ENCODE data around the gene UBE2E2. TPM values are rescaled to one million over a fixed set of nuclear protein-coding genes. Genes with fewer than 3 reads are reported as not detected.

The UBE2E2 gene
- total and polyA plus RNA-seq, 3 experiments from 2014 or later, result 0.86 to 8.0 (median 0.92) TPM

DNA sequence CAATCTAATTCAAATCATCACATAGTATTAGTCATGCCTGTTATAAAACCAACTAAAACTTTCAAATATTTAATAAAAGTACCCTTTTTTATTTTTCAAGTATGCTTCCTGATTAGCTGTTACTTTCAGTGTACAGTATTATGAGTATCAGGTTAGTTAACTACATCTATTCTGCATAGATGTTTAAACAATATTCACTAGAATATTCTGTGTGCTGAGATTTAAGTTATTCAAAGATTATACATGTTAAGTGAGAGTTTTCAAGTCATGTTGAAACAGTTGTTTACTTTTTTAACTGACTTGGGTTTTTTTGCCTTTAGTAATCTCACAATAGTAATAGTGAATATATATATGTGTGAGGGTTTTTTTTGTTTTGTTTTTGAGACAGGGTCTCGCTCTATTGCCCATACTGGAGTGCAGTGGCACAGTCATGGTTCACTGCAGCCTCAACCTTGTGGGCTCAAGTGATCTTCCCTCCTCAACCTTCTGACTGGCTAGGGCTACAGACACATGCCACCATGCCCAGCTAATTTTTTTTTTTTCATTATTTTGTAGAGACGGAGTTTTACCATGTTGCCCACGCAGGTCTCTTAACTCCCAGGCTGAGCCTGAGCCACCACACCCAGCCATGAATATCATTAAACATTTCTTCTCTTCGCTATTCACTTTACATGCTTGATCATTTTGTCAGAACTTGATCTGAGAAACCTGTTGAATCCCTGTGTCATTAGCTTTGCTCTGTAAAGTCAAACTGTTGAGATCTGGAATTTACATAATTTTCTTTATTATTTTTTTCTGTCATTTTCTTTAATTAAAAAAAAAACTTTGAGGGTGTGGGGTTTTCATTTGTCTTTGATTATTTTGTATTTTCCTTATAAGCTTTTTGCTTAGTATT is 316.4 kb downstream of the UBE2E2 start:
- Histone ChIP-seq H3K4me1 (ENCODE audit: insufficient read depth, low read length) (no peaks in the 10 kb centered on the region), H3K27me3 (ENCODE audit: insufficient read depth, low read length, poor library complexity, severe bottlenecking) (no peaks in the 10 kb centered on the region), H3K9me3 (ENCODE audit: low read length) (no peaks in the 10 kb centered on the region), H3K4me3 (ENCODE audit: low read length) (no peak overlapping the region), H3K36me3 (ENCODE audit: insufficient read depth, low read length) (no peaks in the 10 kb centered on the region), H3K27ac (ENCODE audit: low read depth, low read length) (no peak overlapping the region)
- DNase-seq, result no peak
- H3K4me3 Mint-ChIP-seq, result no peak overlapping the region
- H3K9me3 Mint-ChIP-seq, result no peaks in the 10 kb centered on the region
- ChIA-PET POLR2A (no interaction called here), CTCF (no interaction called here)
- H3K4me1 Mint-ChIP-seq, result no peaks in the 10 kb centered on the region
- H3K36me3 Mint-ChIP-seq, result no peaks in the 10 kb centered on the region
- H3K27ac Mint-ChIP-seq, result no peak overlapping the region
- peaks cover 0 to 4% of the 10 kb centered on the region in 2 donors for H3K27me3 Mint-ChIP-seq

DNA sequence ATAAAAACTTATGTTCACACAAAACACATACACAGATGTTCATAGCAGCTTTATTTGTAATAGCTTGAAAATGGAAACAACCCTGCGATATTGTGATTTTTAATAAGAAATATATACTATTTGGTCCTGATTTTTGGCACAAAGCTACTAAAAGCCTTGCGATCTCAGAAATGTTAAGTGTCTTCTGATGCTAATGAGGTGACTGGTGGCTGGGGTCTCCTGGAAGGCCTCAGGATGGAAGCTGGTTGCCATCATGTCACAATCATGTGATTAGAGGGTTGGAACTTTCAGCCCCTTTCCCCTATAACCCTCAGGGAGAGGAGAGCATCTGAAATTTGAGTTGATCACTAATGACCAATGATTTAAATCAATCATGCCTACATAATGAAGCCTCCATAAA is 324.2 kb downstream of the UBE2E2 start:
- no peaks in the 10 kb centered on the region for H3K9me3 Mint-ChIP-seq
- H3K4me1 Mint-ChIP-seq, result no peaks in the 10 kb centered on the region
- no peaks in the 10 kb centered on the region for H3K36me3 ChIP-seq (ENCODE audit: insufficient read depth, low read length)
- H3K27ac ChIP-seq (ENCODE audit: low read depth, low read length), result no peak overlapping the region
- no peaks in the 10 kb centered on the region for H3K9me3 ChIP-seq (ENCODE audit: low read length)
- no peaks in the 10 kb centered on the region for H3K27me3 ChIP-seq (ENCODE audit: insufficient read depth, low read length, poor library complexity, severe bottlenecking)
- H3K4me3 ChIP-seq (ENCODE audit: low read length), result no peak overlapping the region
- no peaks in the 10 kb centered on the region for H3K4me1 ChIP-seq (ENCODE audit: insufficient read depth, low read length)
- no peaks in the 10 kb centered on the region for H3K27me3 Mint-ChIP-seq
- H3K36me3 Mint-ChIP-seq, result no peaks in the 10 kb centered on the region
- ChIA-PET CTCF (no interaction called here), POLR2A (no interaction called here)
- no peak overlapping the region for H3K4me3 Mint-ChIP-seq
- H3K27ac Mint-ChIP-seq, result no peak overlapping the region
- DNase-seq, result no peak

DNA sequence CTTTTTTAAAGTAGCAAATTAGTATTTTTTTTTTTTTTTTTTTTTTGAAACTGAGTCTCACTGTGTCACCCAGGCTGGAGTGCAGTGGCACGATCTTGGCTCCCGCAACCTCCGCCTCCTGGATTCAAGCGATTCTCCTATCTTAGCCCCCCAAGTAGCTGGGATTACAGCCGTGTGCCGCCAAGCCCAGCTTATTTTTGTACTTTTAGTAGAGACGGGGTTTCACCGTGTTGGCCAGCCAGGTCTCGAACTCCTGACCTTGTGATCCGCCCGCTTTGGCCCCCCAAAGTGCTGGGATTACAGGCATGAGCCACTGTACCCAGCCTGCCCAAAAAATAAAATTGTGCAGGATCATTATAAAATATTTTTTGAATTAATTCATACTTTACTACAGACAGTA is 330.5 kb downstream of the UBE2E2 start:
- Mint-ChIP-seq H3K4me1 (no peaks in the 10 kb centered on the region), H3K9me3 (no peaks in the 10 kb centered on the region)
- CTCF ChIA-PET, result no interaction called here

DNA sequence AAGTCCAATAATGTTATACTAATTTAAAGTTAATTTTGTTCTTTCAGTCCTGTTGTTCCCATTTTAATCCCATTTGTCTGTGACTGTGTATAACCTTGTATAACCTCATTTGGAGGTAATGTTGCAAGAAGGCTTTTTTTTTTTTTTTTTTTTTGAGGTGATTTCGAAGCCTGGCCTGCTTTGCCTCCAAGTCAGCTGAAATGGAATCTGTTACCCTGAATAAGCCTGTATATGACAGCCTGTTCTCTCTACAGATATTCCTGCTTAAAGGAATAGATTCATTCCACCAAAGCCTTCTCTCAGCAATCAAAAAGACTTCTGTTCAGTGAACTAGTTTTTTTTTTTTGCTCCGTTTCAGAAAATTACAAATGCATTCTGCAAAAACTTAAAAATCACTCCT is 330.9 kb downstream of the UBE2E2 start:
- ChIA-PET POLR2A (no interaction called here), CTCF (no interaction called here)
- H3K36me3 Mint-ChIP-seq, result no peaks in the 10 kb centered on the region
- no peaks in the 10 kb centered on the region for H3K9me3 Mint-ChIP-seq
- Histone ChIP-seq H3K9me3 (ENCODE audit: low read length) (no peaks in the 10 kb centered on the region), H3K4me1 (ENCODE audit: insufficient read depth, low read length) (no peaks in the 10 kb centered on the region), H3K27me3 (ENCODE audit: insufficient read depth, low read length, poor library complexity, severe bottlenecking) (no peaks in the 10 kb centered on the region), H3K36me3 (ENCODE audit: insufficient read depth, low read length) (no peaks in the 10 kb centered on the region), H3K27ac (ENCODE audit: low read depth, low read length) (no peak overlapping the region), H3K4me3 (ENCODE audit: low read length) (no peak overlapping the region)
- H3K27me3 Mint-ChIP-seq, result peaks cover 0 to 3% of the 10 kb centered on the region in 2 donors
- H3K27ac Mint-ChIP-seq, result no peak overlapping the region
- no peak for DNase-seq
- no peaks in the 10 kb centered on the region for H3K4me1 Mint-ChIP-seq
- no peak overlapping the region for H3K4me3 Mint-ChIP-seq

More for the DNA sequence above, 330.5 kb downstream of the UBE2E2 start:
- Mint-ChIP-seq H3K4me3 (no peak overlapping the region), H3K27me3 (peaks cover 0 to 3% of the 10 kb centered on the region in 2 donors), H3K27ac (no peak overlapping the region), H3K36me3 (no peaks in the 10 kb centered on the region)
- no peaks in the 10 kb centered on the region for H3K4me1 ChIP-seq (ENCODE audit: insufficient read depth, low read length)
- no peaks in the 10 kb centered on the region for H3K36me3 ChIP-seq (ENCODE audit: insufficient read depth, low read length)
- H3K9me3 ChIP-seq (ENCODE audit: low read length), result no peaks in the 10 kb centered on the region
- POLR2A ChIA-PET, result no interaction called here
- no peak overlapping the region for H3K4me3 ChIP-seq (ENCODE audit: low read length)
- no peak for DNase-seq
- H3K27me3 ChIP-seq (ENCODE audit: insufficient read depth, low read length, poor library complexity, severe bottlenecking), result no peaks in the 10 kb centered on the region
- no peak overlapping the region for H3K27ac ChIP-seq (ENCODE audit: low read depth, low read length)

DNA sequence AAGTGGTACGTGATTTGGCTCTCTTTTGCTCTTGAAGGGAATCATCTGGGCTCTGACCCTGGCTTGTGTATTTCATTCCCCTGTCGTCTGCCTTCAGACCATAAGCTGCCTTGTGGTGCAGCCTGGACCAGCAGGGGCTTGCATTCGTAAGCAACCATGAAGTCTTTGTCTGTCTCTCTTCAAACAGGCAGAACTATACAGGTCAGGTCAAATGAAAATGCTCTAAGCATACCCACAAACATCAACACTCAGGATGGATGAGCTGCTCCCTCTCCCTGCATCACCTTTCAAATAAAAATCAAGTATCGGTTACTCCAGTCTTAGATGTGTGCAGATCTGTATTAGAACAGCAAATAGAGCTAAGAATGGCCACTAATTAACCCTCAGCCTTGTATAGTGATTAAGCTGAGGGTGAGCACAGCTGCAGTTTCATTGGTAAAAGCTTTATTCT is 334.0 kb downstream of the UBE2E2 start:
- Histone ChIP-seq H3K9me3 (ENCODE audit: low read length) (no peaks in the 10 kb centered on the region), H3K36me3 (ENCODE audit: insufficient read depth, low read length) (no peaks in the 10 kb centered on the region), H3K27ac (ENCODE audit: low read depth, low read length) (no peak overlapping the region), H3K4me1 (ENCODE audit: insufficient read depth, low read length) (no peaks in the 10 kb centered on the region), H3K4me3 (ENCODE audit: low read length) (no peak overlapping the region), H3K27me3 (ENCODE audit: insufficient read depth, low read length, poor library complexity, severe bottlenecking) (no peaks in the 10 kb centered on the region)
- H3K27ac Mint-ChIP-seq, result no peak overlapping the region
- no peaks in the 10 kb centered on the region for H3K4me1 Mint-ChIP-seq
- POLR2A ChIA-PET, result no interaction called here
- no peak for DNase-seq
- H3K27me3 Mint-ChIP-seq, result peaks cover 0 to 11% of the 10 kb centered on the region in 2 donors
- no peaks in the 10 kb centered on the region for H3K36me3 Mint-ChIP-seq
- CTCF ChIA-PET, result no interaction called here
- H3K9me3 Mint-ChIP-seq, result no peaks in the 10 kb centered on the region
- no peak overlapping the region for H3K4me3 Mint-ChIP-seq

DNA sequence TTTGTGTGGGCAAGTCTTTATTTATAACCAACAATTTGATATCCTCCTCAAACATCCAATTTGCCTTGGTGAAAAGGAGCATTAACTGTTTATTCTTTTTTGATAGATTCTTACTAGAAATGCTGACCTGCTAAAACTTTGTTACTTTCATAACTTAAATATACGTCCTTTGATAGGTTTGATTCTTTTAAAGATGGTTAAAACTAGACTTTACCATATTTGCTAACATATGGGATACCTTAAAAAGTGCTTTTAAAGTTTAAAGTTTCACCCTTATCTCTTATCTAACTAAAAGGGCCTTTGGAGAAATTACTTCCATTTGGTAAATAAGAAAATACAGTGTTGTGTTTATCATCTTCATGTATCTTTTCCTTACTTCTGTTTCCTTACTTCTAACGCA is 336.1 kb downstream of the UBE2E2 start:
- H3K36me3 Mint-ChIP-seq, result no peaks in the 10 kb centered on the region
- no peaks in the 10 kb centered on the region for H3K36me3 ChIP-seq (ENCODE audit: insufficient read depth, low read length)
- H3K27me3 ChIP-seq (ENCODE audit: insufficient read depth, low read length, poor library complexity, severe bottlenecking), result no peaks in the 10 kb centered on the region
- H3K9me3 ChIP-seq (ENCODE audit: low read length), result no peaks in the 10 kb centered on the region
- H3K9me3 Mint-ChIP-seq, result no peaks in the 10 kb centered on the region
- H3K4me1 ChIP-seq (ENCODE audit: insufficient read depth, low read length), result no peaks in the 10 kb centered on the region
- CTCF ChIA-PET, result no interaction called here
- no peaks in the 10 kb centered on the region for H3K4me1 Mint-ChIP-seq
- no peak overlapping the region for H3K4me3 ChIP-seq (ENCODE audit: low read length)
- no peak for DNase-seq
- H3K4me3 Mint-ChIP-seq, result no peak overlapping the region
- no peak overlapping the region for H3K27ac ChIP-seq (ENCODE audit: low read depth, low read length)
- POLR2A ChIA-PET, result no interaction called here
- H3K27ac Mint-ChIP-seq, result no peak overlapping the region
- peaks cover 0 to 11% of the 10 kb centered on the region in 2 donors for H3K27me3 Mint-ChIP-seq

DNA sequence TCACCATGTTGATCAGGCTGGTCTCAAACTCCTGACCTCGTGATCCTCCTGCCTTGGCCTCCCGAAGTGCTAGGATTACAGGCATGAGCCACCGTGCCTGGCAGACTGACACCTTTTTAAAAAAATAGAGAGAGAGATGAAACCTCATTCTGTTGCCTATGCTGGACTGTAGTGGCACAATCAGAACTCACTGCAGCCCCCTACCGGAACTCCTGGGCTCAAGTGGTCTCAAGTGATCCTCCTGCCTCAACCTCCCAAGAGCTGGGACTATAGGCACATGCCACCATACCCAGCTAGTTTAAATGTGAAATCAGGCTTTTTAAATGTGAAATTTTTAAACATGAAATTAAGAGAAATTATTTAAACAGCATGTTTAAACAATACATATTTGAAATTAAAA is 337.5 kb downstream of the UBE2E2 start:
- Mint-ChIP-seq H3K27me3 (peaks cover 0 to 8% of the 10 kb centered on the region in 2 donors), H3K4me3 (no peak overlapping the region), H3K4me1 (no peaks in the 10 kb centered on the region), H3K36me3 (no peaks in the 10 kb centered on the region), H3K27ac (no peak overlapping the region), H3K9me3 (peaks cover 0 to 2% (median 0%) of the 10 kb centered on the region in 5 donors)
- Histone ChIP-seq H3K4me3 (ENCODE audit: low read length) (no peak overlapping the region), H3K27me3 (ENCODE audit: insufficient read depth, low read length, poor library complexity, severe bottlenecking) (no peaks in the 10 kb centered on the region), H3K9me3 (ENCODE audit: low read length) (no peaks in the 10 kb centered on the region), H3K36me3 (ENCODE audit: insufficient read depth, low read length) (no peaks in the 10 kb centered on the region), H3K4me1 (ENCODE audit: insufficient read depth, low read length) (no peaks in the 10 kb centered on the region), H3K27ac (ENCODE audit: low read depth, low read length) (no peak overlapping the region)
- ChIA-PET POLR2A (no interaction called here), CTCF (no interaction called here)
- DNase-seq, result no peak

DNA sequence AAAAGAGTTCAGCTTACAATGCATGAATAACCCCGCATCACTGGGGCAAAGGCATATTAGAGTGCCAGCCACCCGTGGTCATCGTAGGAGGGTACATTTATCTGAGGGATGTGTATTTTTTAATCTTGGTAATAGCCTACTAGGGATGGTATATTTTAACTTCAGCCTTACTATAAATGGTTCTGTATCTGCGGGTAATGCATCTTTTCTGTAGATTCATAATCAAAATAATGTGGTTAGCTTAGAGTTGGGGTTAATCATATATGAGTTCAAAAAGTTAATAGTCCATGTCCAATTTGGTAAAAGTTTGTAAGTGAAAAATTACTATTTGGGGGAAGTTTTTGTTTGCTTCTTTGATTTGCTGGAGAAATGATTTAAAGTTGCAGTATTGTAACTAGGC is 339.0 kb downstream of the UBE2E2 start:
- no peak for DNase-seq
- no peaks in the 10 kb centered on the region for H3K36me3 ChIP-seq (ENCODE audit: insufficient read depth, low read length)
- Mint-ChIP-seq H3K4me3 (no peak overlapping the region), H3K27me3 (peaks cover 0 to 8% of the 10 kb centered on the region in 2 donors), H3K4me1 (no peaks in the 10 kb centered on the region), H3K9me3 (peaks cover 0 to 2% (median 0%) of the 10 kb centered on the region in 5 donors), H3K36me3 (no peaks in the 10 kb centered on the region), H3K27ac (no peak overlapping the region)
- ChIA-PET POLR2A (no interaction called here), CTCF (no interaction called here)
- H3K4me1 ChIP-seq (ENCODE audit: insufficient read depth, low read length), result no peaks in the 10 kb centered on the region
- H3K27ac ChIP-seq (ENCODE audit: low read depth, low read length), result no peak overlapping the region
- H3K27me3 ChIP-seq (ENCODE audit: insufficient read depth, low read length, poor library complexity, severe bottlenecking), result no peaks in the 10 kb centered on the region
- H3K4me3 ChIP-seq (ENCODE audit: low read length), result no peak overlapping the region
- H3K9me3 ChIP-seq (ENCODE audit: low read length), result no peaks in the 10 kb centered on the region
